Endothelial cell of umbilical vein (primary cell): ENCODE measurements around the gene OR4C6. TPM values are rescaled to one million over a fixed set of nuclear protein-coding genes. Genes with fewer than 3 reads are reported as not detected.

ENCODE experiments used
- BruUV-seq: library from RNA; stranded (reverse); fragments of 400-500 nt; replicated peaks from 2 replicates; lab custom pipeline; 2021; lab: Mats Ljungman, UMichigan
- CTCF ChIA-PET: fragments of 300-600, 350-600 bp; sonication (Branson Sonifier 250); formaldehyde crosslinking; loops from one replicate; lab custom pipeline; 2021; ENCODE audit warnings: antibody characterized with exemption, inconsistent platforms; lab: Charles Lee
- POLR2A ChIA-PET: fragments of 300-600, 350-600 bp; sonication (Branson Sonifier 250); formaldehyde crosslinking; loops from one replicate; lab custom pipeline; 2021; ENCODE audit warnings: antibody characterized with exemption, inconsistent platforms; lab: Charles Lee
- DNase-seq: peaks from one replicate; pipeline ENCODE4 v3.0.0-alpha.2; 2011; ENCODE audit warnings: low read depth, low spot score
- FAIRE-seq: peaks from 2 replicates; lab custom pipeline; 2011; peaks lifted over from hg19 to GRCh38; lab: Jason Lieb, UNC
- H2AFZ ChIP-seq: 2 replicates; pipeline ENCODE4 v1.6.0; 2012; ENCODE audit warnings: low read depth, low read length, control low read depth, inconsistent platforms
- H3K27ac ChIP-seq: 2 replicates; pipeline ENCODE4 v1.5.1; 2011; ENCODE audit warnings: low read depth, mild to moderate bottlenecking, control low read depth, low read length, moderate library complexity; ENCODE audit not compliant: insufficient read depth
- H3K27me3 ChIP-seq, 2 experiments: 2 replicates each; pipeline versions ENCODE4 v1.6.0 to v1.6.1; 2011; ENCODE audit warnings: low read length in 2 of 2, mixed read lengths in 1 of 2; ENCODE audit not compliant: control insufficient read depth in 2 of 2, insufficient read depth in 2 of 2
- H3K36me3 ChIP-seq, 2 experiments: 2 replicates in 1 of 2; 3 replicates in 1 of 2; pipeline ENCODE4 v1.5.1; 2011; ENCODE audit warnings: low read length in 2 of 2, mild to moderate bottlenecking in 1 of 2, moderate library complexity in 1 of 2; ENCODE audit not compliant: control insufficient read depth in 2 of 2, insufficient read depth in 2 of 2; ENCODE audit errors: extremely low read depth in 1 of 2
- H3K4me1 ChIP-seq: 3 replicates; pipeline ENCODE4 v1.5.1; 2011; ENCODE audit warnings: mild to moderate bottlenecking, low read length; ENCODE audit not compliant: control insufficient read depth, insufficient read depth; ENCODE audit errors: extremely low read depth
- H3K4me2 ChIP-seq: 2 replicates; pipeline ENCODE4 v1.6.1; 2011; ENCODE audit warnings: low read length, control low read depth, mixed read lengths; ENCODE audit not compliant: insufficient read depth
- H3K4me3 ChIP-seq, 3 experiments: fragments of 200-600 bp in 1 of 3; sonication (generic), shearing (Covaris generic) in 1 of 3; replicated peaks in 1 of 3; 2 replicates each; pipeline ENCODE4 v1.5.1; 2011 to 2016; ENCODE audit warnings: control low read depth in 3 of 3, low read length in 3 of 3, mild to moderate bottlenecking in 2 of 3, inconsistent platforms in 1 of 3, low read depth in 1 of 3, moderate library complexity in 1 of 3; ENCODE audit not compliant: insufficient read depth in 1 of 3
- H3K79me2 ChIP-seq: 2 replicates; pipeline ENCODE4 v1.6.0; 2012; ENCODE audit warnings: low read length, inconsistent platforms; ENCODE audit not compliant: control insufficient read depth, insufficient read depth
- H3K9ac ChIP-seq: replicated peaks from 2 replicates; pipeline ENCODE3; 2011; ENCODE audit warnings: low read length, control low read depth; ENCODE audit not compliant: insufficient read depth; ENCODE audit errors: extremely low read depth
- H3K9me1 ChIP-seq: replicated peaks from 3 replicates; pipeline ENCODE4 v1.6.0; 2011; ENCODE audit warnings: mild to moderate bottlenecking, low read length; ENCODE audit not compliant: control insufficient read depth, insufficient read depth; ENCODE audit errors: extremely low read depth
- H3K9me3 ChIP-seq: replicated peaks from 2 replicates; pipeline ENCODE4 v1.5.1; 2012; ENCODE audit warnings: low read length, inconsistent platforms; ENCODE audit not compliant: control insufficient read depth, insufficient read depth
- H4K20me1 ChIP-seq: replicated peaks from 2 replicates; pipeline ENCODE3; 2011; ENCODE audit warnings: mild to moderate bottlenecking, low read length; ENCODE audit not compliant: control insufficient read depth, insufficient read depth; ENCODE audit errors: extremely low read depth
- EZH2 ChIP-seq: IDR thresholded peaks from 2 replicates; pipeline ENCODE4 v1.6.1; 2012; ENCODE audit warnings: borderline replicate concordance, low read depth, mild to moderate bottlenecking, moderate library complexity, low read length, inconsistent platforms; ENCODE audit not compliant: severe bottlenecking
- FOS ChIP-seq: IDR thresholded peaks from 2 replicates; pipeline ENCODE4 v1.6.1; 2011; ENCODE audit warnings: mild to moderate bottlenecking, low read length, moderate library complexity, borderline replicate concordance; ENCODE audit not compliant: insufficient read depth
- GATA2 ChIP-seq: IDR thresholded peaks from 2 replicates; pipeline ENCODE4 v1.7.0; 2011; ENCODE audit warnings: low read depth, mild to moderate bottlenecking, moderate library complexity, mixed read lengths, low read length; ENCODE audit not compliant: insufficient read length, insufficient read depth
- JUN ChIP-seq: IDR thresholded peaks from 2 replicates; pipeline ENCODE4 v1.6.1; 2011; ENCODE audit warnings: borderline replicate concordance, low read depth; ENCODE audit not compliant: insufficient read length, insufficient read depth
- MYC ChIP-seq: IDR thresholded peaks from one replicate; pipeline ENCODE4 v1.6.1; 2011; ENCODE audit warnings: mild to moderate bottlenecking, low read depth, low read length
- POLR2A ChIP-seq: IDR thresholded peaks from 2 replicates; pipeline ENCODE4 v1.6.1; 2012; ENCODE audit warnings: low read depth, mild to moderate bottlenecking, control low read depth, low read length
- POLR2AphosphoS5 ChIP-seq: IDR thresholded peaks from 2 replicates; pipeline ENCODE4 v1.6.1; 2012; ENCODE audit warnings: low read depth, mild to moderate bottlenecking, control low read depth, low read length, moderate library complexity; ENCODE audit not compliant: insufficient read depth
- dilution Hi-C: fragments of 300-500 bp; cut with MboI; formaldehyde crosslinking; loops from one replicate; pipeline ENCODE4 v1.15.0; 2019; ENCODE audit warnings: low sequenced_read_pairs; ENCODE audit not compliant: extremely low pct_ligation_motif_present
- intact Hi-C: fragments of 100-400 bp; cut with micrococcal nuclease; formaldehyde crosslinking; loops from one replicate; pipeline ENCODE4 v1.10.0; 2022
- polyA plus RNA-seq, 4 experiments: library from polyadenylated mRNA; depleted of rRNA in 3 of 4; stranded (reverse) in 3 of 4; unstranded in 1 of 4; fragments of >200 nt; gene quantifications; 2 replicates each; pipeline versions ENCODE4 v1.2.1 to v1.2.3, GENCODE V29; 2011 to 2012; ENCODE audit warnings: missing spikeins in 1 of 4
- total RNA-seq: library from RNA; stranded (reverse); gene quantifications from 2 replicates; pipeline ENCODE4 v1.2.3, GENCODE V29; 2021
- TF ChIP-seq, protein P1 (sequence below): IDR thresholded peaks from 2 replicates; pipeline ENCODE4 v1.6.1; 2011; ENCODE audit not compliant: insufficient read depth, insufficient read length
- TF ChIP-seq, protein P2 (sequence below), 2 donors: IDR thresholded peaks; 1 replicate in 1 of 2; 2 replicates in 1 of 2; pipeline ENCODE4 v1.5.1; 2011; ENCODE audit warnings: low read length in 2 of 2, mild to moderate bottlenecking in 2 of 2, moderate library complexity in 2 of 2, control low read depth in 1 of 2, inconsistent platforms in 1 of 2, low read depth in 1 of 2; ENCODE audit not compliant: insufficient read depth in 1 of 2; ENCODE audit errors: extremely low read depth in 1 of 2

Gene OR4C6
- total and polyA plus RNA-seq, 2 donors (not counting 3 experiments of a cell fraction or from before 2014, with no cell fraction given), result not detected

DNA sequence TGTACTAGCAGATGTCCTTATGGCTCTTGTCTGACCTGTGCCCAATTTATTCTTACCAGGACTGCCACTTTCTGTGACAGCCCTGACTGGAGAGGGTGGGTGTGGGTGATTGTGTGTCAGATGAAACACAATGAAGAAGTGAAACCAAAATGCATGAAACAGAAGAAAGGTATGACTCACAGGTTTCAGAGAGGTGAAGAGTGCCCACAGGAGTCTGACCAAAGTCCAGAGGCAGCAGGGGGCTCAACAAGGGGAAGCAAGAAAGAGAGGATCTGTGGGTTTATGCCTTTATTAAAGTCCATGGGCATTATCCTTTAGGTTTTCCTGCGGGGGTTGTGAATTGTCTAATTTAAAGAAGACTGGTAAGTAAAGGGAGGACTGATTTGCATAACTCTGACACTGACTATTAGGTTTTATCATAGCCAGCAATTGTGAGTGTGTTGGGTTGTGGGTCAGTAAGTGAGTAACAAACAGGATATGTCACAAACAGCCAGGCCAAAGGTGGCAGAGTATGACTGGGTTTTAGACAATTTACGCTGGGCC, 3.9 kb upstream of the OR4C6 start:
- Histone ChIP-seq H3K9me3 (peaks cover 6% of the 10 kb centered on the region), H3K27ac (no peak overlapping the region), H3K4me1 (no peaks in the 10 kb centered on the region), H2AFZ (no peak overlapping the region), H3K4me3 (no peak overlapping the region), H3K9ac (no peak overlapping the region), H3K27me3 (no peaks in the 10 kb centered on the region), H4K20me1 (no peaks in the 10 kb centered on the region), H3K36me3 (no peaks in the 10 kb centered on the region), H3K4me2 (no peak overlapping the region), H3K9me1 (no peaks in the 10 kb centered on the region), H3K79me2 (no peaks in the 10 kb centered on the region)
- FAIRE-seq, result no peak
- ChIA-PET CTCF (no interaction called here), POLR2A (no interaction called here)
- no peak for DNase-seq
- dilution Hi-C loops (no loop called here), intact Hi-C loops (no loop called here)
- BruUV-seq, result no TSS peak
- TF ChIP-seq, protein P1, sequence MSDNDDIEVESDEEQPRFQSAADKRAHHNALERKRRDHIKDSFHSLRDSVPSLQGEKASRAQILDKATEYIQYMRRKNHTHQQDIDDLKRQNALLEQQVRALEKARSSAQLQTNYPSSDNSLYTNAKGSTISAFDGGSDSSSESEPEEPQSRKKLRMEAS, result no peak
- TF ChIP-seq EZH2 (no peak), FOS (no peak), GATA2 (no peak), JUN (no peak), MYC (no peak), POLR2A (no peak), POLR2AphosphoS5 (no peak)
- TF ChIP-seq, protein P2, sequence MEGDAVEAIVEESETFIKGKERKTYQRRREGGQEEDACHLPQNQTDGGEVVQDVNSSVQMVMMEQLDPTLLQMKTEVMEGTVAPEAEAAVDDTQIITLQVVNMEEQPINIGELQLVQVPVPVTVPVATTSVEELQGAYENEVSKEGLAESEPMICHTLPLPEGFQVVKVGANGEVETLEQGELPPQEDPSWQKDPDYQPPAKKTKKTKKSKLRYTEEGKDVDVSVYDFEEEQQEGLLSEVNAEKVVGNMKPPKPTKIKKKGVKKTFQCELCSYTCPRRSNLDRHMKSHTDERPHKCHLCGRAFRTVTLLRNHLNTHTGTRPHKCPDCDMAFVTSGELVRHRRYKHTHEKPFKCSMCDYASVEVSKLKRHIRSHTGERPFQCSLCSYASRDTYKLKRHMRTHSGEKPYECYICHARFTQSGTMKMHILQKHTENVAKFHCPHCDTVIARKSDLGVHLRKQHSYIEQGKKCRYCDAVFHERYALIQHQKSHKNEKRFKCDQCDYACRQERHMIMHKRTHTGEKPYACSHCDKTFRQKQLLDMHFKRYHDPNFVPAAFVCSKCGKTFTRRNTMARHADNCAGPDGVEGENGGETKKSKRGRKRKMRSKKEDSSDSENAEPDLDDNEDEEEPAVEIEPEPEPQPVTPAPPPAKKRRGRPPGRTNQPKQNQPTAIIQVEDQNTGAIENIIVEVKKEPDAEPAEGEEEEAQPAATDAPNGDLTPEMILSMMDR (IDR thresholded peaks at IDR 0.05; ENCODE audit: extremely low read depth in 1 of 2, insufficient read depth in 1 of 2, low read depth in 1 of 2, low read length in 2 of 2), result no peak
